Mammary epithelial cell (primary cell): ENCODE results near the gene PFAS.

Experiments used
- EZH2 ChIP-seq: IDR thresholded peaks from 2 replicates; pipeline ENCODE4 v1.6.1; 2012; ENCODE audit warnings: low read length, inconsistent platforms, borderline replicate concordance
- TF ChIP-seq, protein P1 (sequence below), 2 donors: IDR thresholded peaks in 1 of 2; conservative IDR thresholded peaks in 1 of 2; 2 replicates each; pipeline ENCODE4 v1.5.1; 2011 to 2012; ENCODE audit warnings: inconsistent platforms in 2 of 2, low read length in 2 of 2, mild to moderate bottlenecking in 2 of 2, control low read depth in 1 of 2, low read depth in 1 of 2; ENCODE audit not compliant: insufficient read depth in 1 of 2; ENCODE audit errors: extremely low read depth in 1 of 2

DNA sequence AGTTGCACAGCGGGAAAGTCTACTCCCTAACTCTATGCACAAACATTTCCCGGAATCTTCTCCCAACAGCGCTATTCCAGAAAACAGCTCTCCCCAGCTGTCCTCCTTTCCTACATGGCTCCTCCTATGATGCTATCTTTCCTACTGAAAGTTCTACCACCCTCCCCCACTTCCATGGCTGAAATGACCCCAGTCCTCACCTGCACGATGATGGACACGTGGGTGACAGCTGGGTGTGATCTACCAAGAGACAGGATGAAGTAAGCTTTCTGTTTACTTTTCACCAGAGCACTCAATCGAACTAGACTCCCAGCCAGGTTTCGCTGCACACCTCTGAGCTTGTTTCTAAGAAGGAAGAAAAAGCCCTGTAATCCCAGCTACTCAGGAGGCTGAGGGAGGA is 11.9 kb upstream of the PFAS start:
- TF ChIP-seq, protein P1, sequence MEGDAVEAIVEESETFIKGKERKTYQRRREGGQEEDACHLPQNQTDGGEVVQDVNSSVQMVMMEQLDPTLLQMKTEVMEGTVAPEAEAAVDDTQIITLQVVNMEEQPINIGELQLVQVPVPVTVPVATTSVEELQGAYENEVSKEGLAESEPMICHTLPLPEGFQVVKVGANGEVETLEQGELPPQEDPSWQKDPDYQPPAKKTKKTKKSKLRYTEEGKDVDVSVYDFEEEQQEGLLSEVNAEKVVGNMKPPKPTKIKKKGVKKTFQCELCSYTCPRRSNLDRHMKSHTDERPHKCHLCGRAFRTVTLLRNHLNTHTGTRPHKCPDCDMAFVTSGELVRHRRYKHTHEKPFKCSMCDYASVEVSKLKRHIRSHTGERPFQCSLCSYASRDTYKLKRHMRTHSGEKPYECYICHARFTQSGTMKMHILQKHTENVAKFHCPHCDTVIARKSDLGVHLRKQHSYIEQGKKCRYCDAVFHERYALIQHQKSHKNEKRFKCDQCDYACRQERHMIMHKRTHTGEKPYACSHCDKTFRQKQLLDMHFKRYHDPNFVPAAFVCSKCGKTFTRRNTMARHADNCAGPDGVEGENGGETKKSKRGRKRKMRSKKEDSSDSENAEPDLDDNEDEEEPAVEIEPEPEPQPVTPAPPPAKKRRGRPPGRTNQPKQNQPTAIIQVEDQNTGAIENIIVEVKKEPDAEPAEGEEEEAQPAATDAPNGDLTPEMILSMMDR (conservative IDR thresholded peaks at IDR 0.05 in 1 of 2, IDR thresholded peaks at IDR 0.05 in 1 of 2; ENCODE audit: extremely low read depth in 1 of 2, insufficient read depth in 1 of 2, low read depth in 1 of 2, low read length in 2 of 2) = no peak
- TF ChIP-seq EZH2 = no peak
